ENCODE data around the gene SNAP47. TPM values are rescaled to one million over a fixed set of nuclear protein-coding genes. Genes with fewer than 3 reads are reported as not detected.

Gene SNAP47
- polyA plus RNA-seq, 1 donor (not counting 4 experiments of a cell fraction or from before 2014, with no cell fraction given): 24.8 TPM

GRCh38 chr1:227780101-227781044 is 45.1 kb downstream of the SNAP47 start:
- FAIRE-seq: no peak
- H3K36me3 ChIP-seq (ENCODE audit: control insufficient read depth in 2 of 2, extremely low read depth in 1 of 2, insufficient read depth in 2 of 2, low read length in 2 of 2): peaks cover 4 to 6% of the 10 kb centered on the region in 2 experiments
- no peaks in the 10 kb centered on the region for H3K9me1 ChIP-seq (ENCODE audit: control insufficient read depth, extremely low read depth, insufficient read depth, low read length)
- DNase-seq (ENCODE audit: low read depth, low spot score): no peak
- no peak overlapping the region for H3K27ac ChIP-seq (ENCODE audit: control insufficient read depth, insufficient read depth, low read length)
- H3K27me3 ChIP-seq (ENCODE audit: control insufficient read depth, extremely low read depth, insufficient read depth, low read length): no peaks in the 10 kb centered on the region
- H3K4me3 ChIP-seq (ENCODE audit: control insufficient read depth in 2 of 3, extremely low read depth in 1 of 3, insufficient read depth in 2 of 3, low read depth in 1 of 3, low read length in 3 of 3): no peak overlapping the region
- TF ChIP-seq CTCF (optimal IDR thresholded peaks at IDR 0.05 in 1 of 3, IDR thresholded peaks at IDR 0.05 in 1 of 3, conservative IDR thresholded peaks at IDR 0.05 in 1 of 3; ENCODE audit: extremely low read depth in 1 of 3, insufficient read depth in 2 of 3, low read length in 3 of 3): no peak
- TF ChIP-seq EZH2 (IDR thresholded peaks at IDR 0.05; ENCODE audit: low read length): no peak
- H3K4me2 ChIP-seq (ENCODE audit: control insufficient read depth, extremely low read depth, insufficient read depth, low read depth, low read length): no peak overlapping the region
- H3K4me1 ChIP-seq (ENCODE audit: control insufficient read depth, extremely low read depth, insufficient read depth, low read length): no peaks in the 10 kb centered on the region
- no peaks in the 10 kb centered on the region for H3K79me2 ChIP-seq (ENCODE audit: control insufficient read depth, insufficient read depth, low read length)
- no peak overlapping the region for H2AFZ ChIP-seq (ENCODE audit: control insufficient read depth, low read length)
- no peaks in the 10 kb centered on the region for H3K9me3 ChIP-seq (ENCODE audit: control insufficient read depth, low read depth, low read length)
- dilution Hi-C loops (cut with MboI; ENCODE audit: extremely low pct_ligation_motif_present, low sequenced_read_pairs): no loop called here
- no peak overlapping the region for H3K9ac ChIP-seq (ENCODE audit: control insufficient read depth, extremely low read depth, insufficient read depth, low read length)
- H4K20me1 ChIP-seq (ENCODE audit: control insufficient read depth, extremely low read depth, insufficient read depth, low read length): no peaks in the 10 kb centered on the region

- no peaks in the 10 kb centered on the region for H3K79me2 ChIP-seq (ENCODE audit: control insufficient read depth, insufficient read depth, low read length)
- dilution Hi-C loops (cut with MboI; ENCODE audit: extremely low pct_ligation_motif_present, low sequenced_read_pairs): no loop called here
- no peak overlapping the region for H3K27ac ChIP-seq (ENCODE audit: control insufficient read depth, insufficient read depth, low read length)
- FAIRE-seq: no peak
- no peak for DNase-seq (ENCODE audit: low read depth, low spot score)
- H3K4me1 ChIP-seq (ENCODE audit: control insufficient read depth, extremely low read depth, insufficient read depth, low read length): no peaks in the 10 kb centered on the region
- no peak overlapping the region for H3K4me3 ChIP-seq (ENCODE audit: control insufficient read depth in 2 of 3, extremely low read depth in 1 of 3, insufficient read depth in 2 of 3, low read depth in 1 of 3, low read length in 3 of 3)
- no peak overlapping the region for H3K9ac ChIP-seq (ENCODE audit: control insufficient read depth, extremely low read depth, insufficient read depth, low read length)
- H4K20me1 ChIP-seq (ENCODE audit: control insufficient read depth, extremely low read depth, insufficient read depth, low read length): no peaks in the 10 kb centered on the region
- no peaks in the 10 kb centered on the region for H3K27me3 ChIP-seq (ENCODE audit: control insufficient read depth, extremely low read depth, insufficient read depth, low read length)
- H2AFZ ChIP-seq (ENCODE audit: control insufficient read depth, low read length): no peak overlapping the region
- H3K36me3 ChIP-seq (ENCODE audit: control insufficient read depth in 2 of 2, extremely low read depth in 1 of 2, insufficient read depth in 2 of 2, low read length in 2 of 2): peaks cover 4 to 6% of the 10 kb centered on the region in 2 experiments
- no peak overlapping the region for H3K4me2 ChIP-seq (ENCODE audit: control insufficient read depth, extremely low read depth, insufficient read depth, low read depth, low read length)
- no peaks in the 10 kb centered on the region for H3K9me1 ChIP-seq (ENCODE audit: control insufficient read depth, extremely low read depth, insufficient read depth, low read length)
- TF ChIP-seq EZH2 (IDR thresholded peaks at IDR 0.05; ENCODE audit: low read length) (no peak), CTCF (optimal IDR thresholded peaks at IDR 0.05 in 1 of 3, IDR thresholded peaks at IDR 0.05 in 1 of 3, conservative IDR thresholded peaks at IDR 0.05 in 1 of 3; ENCODE audit: extremely low read depth in 1 of 3, insufficient read depth in 2 of 3, low read length in 3 of 3) (no peak)
- H3K9me3 ChIP-seq (ENCODE audit: control insufficient read depth, low read depth, low read length): no peaks in the 10 kb centered on the region
Measured at GRCh38 chr1:227781314-227781930, 46.2 kb downstream of the SNAP47 start.
